HFFc6 (cell line): Measurements from ENCODE around the gene RASIP1. TPM values are rescaled to one million over a fixed set of nuclear protein-coding genes. Genes with fewer than 3 reads are reported as not detected.
A peak's percentile ranks its signal among the peaks of the same experiment; 100 is the strongest.
"Not testable (repeated sequence)": the region's sequence is repeated elsewhere in the genome, so short reads cannot be mapped to it uniquely, and the experiment has no call there.

Experiments used
- DNase-seq: peaks from one replicate; pipeline ENCODE4 v3.0.0-alpha.2; 2018
- H3K27ac Mint-ChIP-seq: 2 replicates; pipeline ENCODE4 v1.8.0; 2020; ENCODE audit warnings: mild to moderate bottlenecking, mixed read lengths
- H3K27me3 Mint-ChIP-seq: 2 replicates; pipeline ENCODE4 v1.8.0; 2021; ENCODE audit warnings: mild to moderate bottlenecking, moderate library complexity, mixed read lengths; ENCODE audit not compliant: insufficient read depth
- H3K36me3 Mint-ChIP-seq: 2 replicates; pipeline ENCODE4 v1.8.0; 2021; ENCODE audit warnings: low read depth, mixed read lengths
- H3K4me1 Mint-ChIP-seq: 2 replicates; pipeline ENCODE4 v1.8.0; 2020; ENCODE audit warnings: low read depth, mixed read lengths
- H3K4me3 Mint-ChIP-seq: 2 replicates; pipeline ENCODE4 v1.8.0; 2020; ENCODE audit warnings: mild to moderate bottlenecking, moderate library complexity, mixed read lengths
- H3K9me3 Mint-ChIP-seq: 2 replicates; pipeline ENCODE4 v1.8.0; 2020; ENCODE audit warnings: mild to moderate bottlenecking, mixed read lengths
- CTCF ChIP-seq: fragments of 200-600 bp; sonication (generic); IDR thresholded peaks from 2 replicates; pipeline ENCODE4 v1.5.0; 2021; ENCODE audit warnings: antibody characterized with exemption, mild to moderate bottlenecking
- long read RNA-seq: library from polyadenylated mRNA; unstranded; transcript quantifications from one replicate; pipeline ENCODE4 v2.0.0, GENCODE V29; 2019
- total RNA-seq, 6 experiments: library from RNA; stranded (reverse); fragmentation: NEBNext Ultra II Directional; extraction: Animal tissue kit (Norgen Biotek cat#: 25700); gene quantifications; 2 replicates in 1 of 6; 3 replicates in 5 of 6; pipeline ENCODE4 v1.2.3, GENCODE V29; 2021

RASIP1 gene
- under 1 TPM in 1 of 6 experiments, not detected in 5; 0.07 TPM for total RNA-seq
- long read RNA-seq = 0 reads

- Mint-ChIP-seq H3K36me3 (no peaks in the 10 kb centered on the region), H3K27ac (no peak within 1 kb of the TSS), H3K4me3 (no peak within 1 kb of the TSS), H3K27me3 (peaks cover 8% of the 10 kb centered on the region), H3K4me1 (no peaks in the 10 kb centered on the region), H3K9me3 (no peaks in the 10 kb centered on the region)
- DNase-seq = no peak
- TF ChIP-seq CTCF = no peak
Observed at GRCh38 chr19:48740164-48740972, at the start of gene RASIP1. RASIP1 (minus strand) TSS chr19:48740610; CDS start chr19:48740282, 328 bp downstream.

- H3K4me3 Mint-ChIP-seq, H3K27ac Mint-ChIP-seq, H3K27me3 Mint-ChIP-seq, H3K36me3 Mint-ChIP-seq, H3K4me1 Mint-ChIP-seq, H3K9me3 Mint-ChIP-seq, DNase-seq: not testable (repeated sequence)
Observed at GRCh38 chr19:48787331-48787730, 46.9 kb upstream of the RASIP1 start.

GRCh38 chr19:48786422-48786821 is 46.0 kb upstream of the RASIP1 start:
- H3K27me3 Mint-ChIP-seq, H3K36me3 Mint-ChIP-seq, DNase-seq, H3K4me1 Mint-ChIP-seq, H3K27ac Mint-ChIP-seq, H3K4me3 Mint-ChIP-seq, H3K9me3 Mint-ChIP-seq: not testable (repeated sequence)

- Mint-ChIP-seq H3K4me3 (no peak overlapping the region), H3K36me3 (no peaks in the 10 kb centered on the region), H3K4me1 (peaks cover 14% of the 10 kb centered on the region), H3K27ac (no peak overlapping the region), H3K27me3 (peaks cover 11% of the 10 kb centered on the region), H3K9me3 (no peaks in the 10 kb centered on the region)
- peak; percentile 23; the same call in 1 of the 2 replicates for TF ChIP-seq CTCF
- DNase-seq = no peak
Observed at GRCh38 chr19:48784527-48784926, 44.1 kb upstream of the RASIP1 start.

- Mint-ChIP-seq H3K4me3 (no peak overlapping the region), H3K9me3 (no peaks in the 10 kb centered on the region), H3K27ac (no peak overlapping the region), H3K27me3 (peaks cover 16% of the 10 kb centered on the region), H3K4me1 (peaks cover 14% of the 10 kb centered on the region), H3K36me3 (no peaks in the 10 kb centered on the region)
- TF ChIP-seq CTCF = no peak
- peak; percentile 30 for DNase-seq
Observed at GRCh38 chr19:48780631-48781391, 40.4 kb upstream of the RASIP1 start.

GRCh38 chr19:48779636-48780035 is 39.2 kb upstream of the RASIP1 start:
- H3K4me3 Mint-ChIP-seq = no peak overlapping the region
- H3K27me3 Mint-ChIP-seq = peaks cover 16% of the 10 kb centered on the region
- no peaks in the 10 kb centered on the region for H3K9me3 Mint-ChIP-seq

More at GRCh38 chr19:48779636-48780035, 39.2 kb upstream of the RASIP1 start:
- TF ChIP-seq CTCF = no peak
- no peaks in the 10 kb centered on the region for H3K36me3 Mint-ChIP-seq
- H3K4me1 Mint-ChIP-seq = peaks cover 14% of the 10 kb centered on the region
- no peak for DNase-seq
- H3K27ac Mint-ChIP-seq = no peak overlapping the region
